Spleen (tissue), 11 donors: ENCODE data around the gene BPTF. TPM values are rescaled to one million over a fixed set of nuclear protein-coding genes. Genes with fewer than 3 reads are reported as not detected.
"Not testable (repeated sequence)": the region's sequence is repeated elsewhere in the genome, so short reads cannot be mapped to it uniquely, and the experiment has no call there.

ENCODE experiments used
- DNase-seq: peaks from one replicate; pipeline ENCODE4 v3.0.0-alpha.2; 2020
- H3K27ac ChIP-seq, 8 donors: fragments of 200-600 bp; sonication (generic) in 7 of 8; 1 replicate in 4 of 8; 2 replicates in 4 of 8; pipeline versions ENCODE4 v1.5.0 to v1.8.0; 2016 to 2021; ENCODE audit warnings: inconsistent platforms in 4 of 8, mild to moderate bottlenecking in 4 of 8, moderate library complexity in 1 of 8
- H3K27me3 ChIP-seq, 7 donors: fragments of 200-600 bp; sonication (generic) in 6 of 7; replicated peaks in 1 of 7; 1 replicate in 4 of 7; 2 replicates in 3 of 7; pipeline versions ENCODE4 v1.5.0 to v1.8.0; 2016 to 2021; ENCODE audit warnings: inconsistent platforms in 3 of 7, mild to moderate bottlenecking in 1 of 7
- H3K36me3 ChIP-seq, 6 donors: fragments of 200-600 bp; sonication (generic) in 5 of 6; 1 replicate in 4 of 6; 2 replicates in 2 of 6; pipeline versions ENCODE4 v1.5.0 to v1.8.0; 2016 to 2021; ENCODE audit warnings: inconsistent platforms in 2 of 6
- H3K4me1 ChIP-seq, 6 donors: fragments of 200-600 bp; sonication (generic) in 5 of 6; 1 replicate in 3 of 6; 2 replicates in 3 of 6; pipeline versions ENCODE4 v1.5.0 to v1.8.0; 2016 to 2021; ENCODE audit warnings: inconsistent platforms in 3 of 6
- H3K4me3 ChIP-seq, 8 donors: fragments of 200-600 bp; sonication (generic) in 7 of 8; 1 replicate in 4 of 8; 2 replicates in 4 of 8; pipeline versions ENCODE4 v1.5.0 to v1.8.0; 2016 to 2021; ENCODE audit warnings: inconsistent platforms in 4 of 8, mild to moderate bottlenecking in 4 of 8, moderate library complexity in 2 of 8
- H3K9me3 ChIP-seq, 8 donors: fragments of 200-600 bp; sonication (generic) in 7 of 8; 1 replicate in 4 of 8; 2 replicates in 4 of 8; pipeline versions ENCODE4 v1.5.0 to v1.8.0; 2016 to 2021; ENCODE audit warnings: inconsistent platforms in 4 of 8
- POLR2A ChIP-seq, 3 donors: fragments of 450-650 bp; IDR thresholded peaks; one replicate each; pipeline ENCODE4 v1.5.1; 2017; ENCODE audit warnings: antibody characterized with exemption in 3 of 3, mild to moderate bottlenecking in 1 of 3
- POLR2AphosphoS5 ChIP-seq, 3 donors: sonication (generic); formaldehyde crosslinking; IDR thresholded peaks; one replicate each; pipeline ENCODE4 v1.5.1; 2017; ENCODE audit warnings: antibody characterized with exemption in 3 of 3
- WGBS, 5 donors: extraction: QIAGEN DNeasy Blood & Tissue Kit in 3 of 5; methylation state at CpG; one replicate each; pipeline versions ENCODE4 v1.1.5 to v1.1.7; 2013 to 2018; 5-methylcytosine and 5-hydroxymethylcytosine counted together
- intact Hi-C: fragments of 100-400 bp; cut with DNase I; formaldehyde crosslinking; loops from one replicate; pipeline ENCODE4 v1.15.0; 2023; ENCODE audit warnings: low total_unique reads
- polyA plus RNA-seq, 3 donors: library from polyadenylated mRNA; stranded (reverse); fragments of 200-250 nt; gene quantifications; one replicate each; pipeline ENCODE4 v1.2.1, GENCODE V29; 2013
- total RNA-seq, 7 donors: library from RNA; depleted of rRNA in 3 of 7; stranded (reverse); fragments of >200 nt in 3 of 7; fragmentation: NEBNext Ultra II Directional in 4 of 7; extraction: Animal tissue kit (Norgen Biotek cat#: 25700) in 4 of 7; gene quantifications; one replicate each; pipeline versions ENCODE4 v1.1.0 to v1.2.1, GENCODE V29; 2016 to 2021
- TF ChIP-seq, protein P1 (sequence below), 11 experiments: fragments of 200-600 bp in 7 of 11; fragments of 450-650 bp in 4 of 11; sonication (generic) in 4 of 11; IDR thresholded peaks in 8 of 11; conservative IDR thresholded peaks in 3 of 11; 1 replicate in 7 of 11; 2 replicates in 4 of 11; pipeline versions ENCODE4 v1.4.0 to v1.8.0; 2016 to 2021; ENCODE audit warnings: antibody characterized with exemption in 11 of 11, inconsistent platforms in 4 of 11, mild to moderate bottlenecking in 1 of 11
- donor health status: healthy with polysubstance abuse.
- donor health status: DM: no; HTN: no; CAD: no; lungs with moderate emphysema.
- donor health status: DM: no; HTN: no; CAD: no.
- donor health status: Bipolar disorder and iron deficiency.
- donor health status: healthy.
- donor health status: DM: no; HTN: no; CAD: no.
- donor health status: DM: yes; HTN: yes; CAD: no.

The BPTF gene
- total and polyA plus RNA-seq, 10 donors: 12.3 to 148 (median 120) TPM

DNA sequence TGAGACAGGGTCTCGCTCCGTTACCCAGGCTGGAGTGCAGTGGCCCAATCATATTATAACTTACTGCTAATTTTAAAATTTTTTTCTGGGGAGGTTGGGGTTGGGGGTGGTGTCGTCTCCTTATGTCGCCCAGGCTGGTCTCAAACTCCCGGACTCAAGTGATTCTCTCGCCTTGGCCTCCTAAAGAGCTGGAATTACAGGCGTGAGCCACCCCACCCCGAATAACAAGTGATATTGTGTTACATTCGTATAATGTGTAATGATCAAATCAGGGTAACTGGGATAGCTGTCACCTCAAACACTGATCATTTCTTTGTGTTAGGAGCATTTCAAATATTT lies 194.0 kb downstream of the BPTF start:
- no peaks in the 10 kb centered on the region for H3K36me3 ChIP-seq
- peak overlapping the region in 2 of 8 donors; percentile 61 to 69 for H3K4me3 ChIP-seq
- H3K27me3 ChIP-seq: no peaks in the 10 kb centered on the region
- intact Hi-C loops: no loop called here
- TF ChIP-seq POLR2AphosphoS5 (IDR thresholded peaks at IDR 0.05) (no peak), POLR2A (IDR thresholded peaks at IDR 0.05) (no peak)
- TF ChIP-seq, protein P1, sequence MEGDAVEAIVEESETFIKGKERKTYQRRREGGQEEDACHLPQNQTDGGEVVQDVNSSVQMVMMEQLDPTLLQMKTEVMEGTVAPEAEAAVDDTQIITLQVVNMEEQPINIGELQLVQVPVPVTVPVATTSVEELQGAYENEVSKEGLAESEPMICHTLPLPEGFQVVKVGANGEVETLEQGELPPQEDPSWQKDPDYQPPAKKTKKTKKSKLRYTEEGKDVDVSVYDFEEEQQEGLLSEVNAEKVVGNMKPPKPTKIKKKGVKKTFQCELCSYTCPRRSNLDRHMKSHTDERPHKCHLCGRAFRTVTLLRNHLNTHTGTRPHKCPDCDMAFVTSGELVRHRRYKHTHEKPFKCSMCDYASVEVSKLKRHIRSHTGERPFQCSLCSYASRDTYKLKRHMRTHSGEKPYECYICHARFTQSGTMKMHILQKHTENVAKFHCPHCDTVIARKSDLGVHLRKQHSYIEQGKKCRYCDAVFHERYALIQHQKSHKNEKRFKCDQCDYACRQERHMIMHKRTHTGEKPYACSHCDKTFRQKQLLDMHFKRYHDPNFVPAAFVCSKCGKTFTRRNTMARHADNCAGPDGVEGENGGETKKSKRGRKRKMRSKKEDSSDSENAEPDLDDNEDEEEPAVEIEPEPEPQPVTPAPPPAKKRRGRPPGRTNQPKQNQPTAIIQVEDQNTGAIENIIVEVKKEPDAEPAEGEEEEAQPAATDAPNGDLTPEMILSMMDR (IDR thresholded peaks at IDR 0.05 in 8 of 11, conservative IDR thresholded peaks at IDR 0.05 in 3 of 11): no peak
- H3K4me1 ChIP-seq: peaks cover 0 to 29% (median 11%) of the 10 kb centered on the region in 6 donors
- H3K9me3 ChIP-seq: no peaks in the 10 kb centered on the region
- H3K27ac ChIP-seq: peak overlapping the region in 7 of 8 donors; percentile 78 to 88 (median 83)
- WGBS, 5 donors: 82 to 91% (median 87%) methylated on average over 9 of the region's 9 CpGs
- no peak for DNase-seq

DNA sequence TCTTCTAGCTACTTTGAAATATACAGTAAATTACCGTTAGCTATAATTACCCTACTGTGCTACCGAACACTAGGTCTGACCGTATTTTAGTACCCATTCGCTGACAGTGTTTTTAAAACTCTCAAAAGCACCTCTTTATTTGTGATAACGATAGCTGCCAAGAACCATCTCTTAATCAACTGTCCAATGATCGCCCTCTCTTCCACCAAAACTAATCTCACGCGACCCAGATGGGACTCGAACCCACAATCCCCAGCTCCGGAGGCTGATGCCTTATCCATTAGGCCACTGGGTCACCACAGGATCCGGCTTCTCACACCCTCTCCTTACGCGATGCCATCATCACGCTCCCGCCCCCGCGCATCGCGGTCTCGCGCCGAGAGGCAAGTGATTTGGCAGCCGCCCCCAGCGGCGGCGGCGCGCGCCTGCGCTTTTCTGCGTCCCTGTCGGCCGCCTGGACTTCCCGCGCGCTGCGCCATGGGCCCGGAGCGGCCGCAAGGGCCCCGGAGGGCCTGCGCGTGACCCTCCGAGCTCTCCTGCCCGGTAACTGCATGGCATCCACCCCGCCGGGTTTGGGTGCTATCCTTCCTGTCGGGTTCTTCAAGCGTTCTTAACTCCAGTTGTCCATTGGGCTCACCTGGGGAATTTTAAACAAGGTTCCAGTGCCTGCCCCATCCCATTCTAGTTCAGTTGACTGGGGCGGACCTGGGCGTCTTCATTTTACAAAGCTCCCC lies 194.5 kb downstream of the BPTF start:
- TF ChIP-seq, protein P1 (IDR thresholded peaks at IDR 0.05 in 8 of 11, conservative IDR thresholded peaks at IDR 0.05 in 3 of 11): peak; percentile 51 to 84 (median 74)
- TF ChIP-seq POLR2AphosphoS5 (IDR thresholded peaks at IDR 0.05): peak; percentile 75 to 88 (median 86)
- peak in 1 of 3 donors; percentile 48 for TF ChIP-seq POLR2A (IDR thresholded peaks at IDR 0.05)
- peaks cover 0 to 29% (median 11%) of the 10 kb centered on the region in 6 donors for H3K4me1 ChIP-seq
- peak; percentile 98 for DNase-seq
- no peaks in the 10 kb centered on the region for H3K36me3 ChIP-seq
- WGBS, 5 donors: 1 to 7% (median 2%) methylated on average over 21 to 51 of the region's 51 CpGs
- no peaks in the 10 kb centered on the region for H3K9me3 ChIP-seq
- no peaks in the 10 kb centered on the region for H3K27me3 ChIP-seq
- intact Hi-C loops: no loop called here
- H3K27ac ChIP-seq: peak overlapping the region; percentile 78 to 88 (median 83)
- peak overlapping the region; percentile 49 to 69 (median 60) for H3K4me3 ChIP-seq

DNA sequence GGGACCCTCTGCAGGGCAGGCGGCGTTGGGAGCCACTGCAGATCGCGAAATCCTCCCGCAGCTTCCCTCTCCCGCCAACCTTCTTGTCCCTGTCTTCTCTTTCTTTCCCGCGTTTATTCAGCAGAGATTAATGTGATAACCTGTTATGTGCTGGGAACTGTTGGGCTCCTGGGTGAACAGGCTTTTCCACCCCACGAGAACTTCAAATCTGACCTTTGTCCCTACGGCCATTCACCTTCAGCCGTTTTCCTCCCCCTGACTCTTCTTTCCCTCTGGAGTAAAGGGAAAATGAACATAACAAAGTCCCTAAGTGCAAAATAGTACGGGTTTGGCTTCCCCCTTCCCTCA lies 195.1 kb downstream of the BPTF start:
- Histone ChIP-seq H3K36me3 (no peaks in the 10 kb centered on the region), H3K4me1 (peaks cover 0 to 29% (median 11%) of the 10 kb centered on the region in 6 donors), H3K27ac (peak overlapping the region; percentile 78 to 88 (median 83)), H3K27me3 (no peaks in the 10 kb centered on the region), H3K4me3 (peak overlapping the region; percentile 49 to 69 (median 60)), H3K9me3 (no peaks in the 10 kb centered on the region)
- no peak for DNase-seq
- 1 to 6% (median 2%) methylated on average over 12 of the region's 12 CpGs for WGBS, 5 donors
- TF ChIP-seq POLR2AphosphoS5 (IDR thresholded peaks at IDR 0.05): no peak
- TF ChIP-seq POLR2A (IDR thresholded peaks at IDR 0.05): no peak
- TF ChIP-seq, protein P1 (IDR thresholded peaks at IDR 0.05 in 8 of 11, conservative IDR thresholded peaks at IDR 0.05 in 3 of 11): no peak
- intact Hi-C loops: no loop called here

DNA sequence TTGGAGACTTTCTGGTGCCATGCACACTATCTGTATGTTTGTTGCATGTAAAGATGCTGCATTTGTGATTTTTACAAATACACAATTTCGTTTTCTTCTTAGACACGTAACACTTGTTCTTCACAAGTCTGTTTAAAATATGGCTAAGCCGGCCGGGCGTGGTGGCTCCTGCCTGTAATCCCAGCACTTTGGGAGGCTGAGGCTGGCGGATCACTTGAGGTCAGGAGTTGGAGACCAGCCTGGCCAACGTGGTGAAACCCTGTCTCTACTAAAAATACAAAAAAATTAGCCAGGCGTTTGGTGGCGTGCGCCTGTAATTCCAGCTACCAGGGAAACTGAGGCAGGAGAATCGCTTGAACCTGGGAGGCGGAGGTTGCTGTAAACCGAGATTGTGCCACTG lies 195.5 kb downstream of the BPTF start:
- H3K9me3 ChIP-seq, H3K27me3 ChIP-seq, H3K36me3 ChIP-seq, intact Hi-C loops, DNase-seq: not testable (repeated sequence)
- peaks cover 0 to 29% (median 11%) of the 10 kb centered on the region in 6 donors for H3K4me1 ChIP-seq
- H3K27ac ChIP-seq: peak overlapping the region; percentile 78 to 88 (median 83)
- WGBS, 5 donors: 84 to 87% (median 86%) methylated on average over 13 of the region's 13 CpGs
- H3K4me3 ChIP-seq: peak overlapping the region in 7 of 8 donors; percentile 49 to 69 (median 61)
